IMR-90 (cell line): ENCODE measurements around the gene ENAH.

ENCODE experiments used
- CEBPB ChIP-seq: IDR thresholded peaks from 2 replicates; pipeline ENCODE4 v1.6.1; 2012; ENCODE audit warnings: low read depth, low read length, improper control_type of control experiment
- CTCF ChIP-seq: conservative IDR thresholded peaks from 2 replicates; pipeline ENCODE4 v1.5.1; 2012; ENCODE audit warnings: mild to moderate bottlenecking, low read depth, low read length, improper control_type of control experiment

DNA sequence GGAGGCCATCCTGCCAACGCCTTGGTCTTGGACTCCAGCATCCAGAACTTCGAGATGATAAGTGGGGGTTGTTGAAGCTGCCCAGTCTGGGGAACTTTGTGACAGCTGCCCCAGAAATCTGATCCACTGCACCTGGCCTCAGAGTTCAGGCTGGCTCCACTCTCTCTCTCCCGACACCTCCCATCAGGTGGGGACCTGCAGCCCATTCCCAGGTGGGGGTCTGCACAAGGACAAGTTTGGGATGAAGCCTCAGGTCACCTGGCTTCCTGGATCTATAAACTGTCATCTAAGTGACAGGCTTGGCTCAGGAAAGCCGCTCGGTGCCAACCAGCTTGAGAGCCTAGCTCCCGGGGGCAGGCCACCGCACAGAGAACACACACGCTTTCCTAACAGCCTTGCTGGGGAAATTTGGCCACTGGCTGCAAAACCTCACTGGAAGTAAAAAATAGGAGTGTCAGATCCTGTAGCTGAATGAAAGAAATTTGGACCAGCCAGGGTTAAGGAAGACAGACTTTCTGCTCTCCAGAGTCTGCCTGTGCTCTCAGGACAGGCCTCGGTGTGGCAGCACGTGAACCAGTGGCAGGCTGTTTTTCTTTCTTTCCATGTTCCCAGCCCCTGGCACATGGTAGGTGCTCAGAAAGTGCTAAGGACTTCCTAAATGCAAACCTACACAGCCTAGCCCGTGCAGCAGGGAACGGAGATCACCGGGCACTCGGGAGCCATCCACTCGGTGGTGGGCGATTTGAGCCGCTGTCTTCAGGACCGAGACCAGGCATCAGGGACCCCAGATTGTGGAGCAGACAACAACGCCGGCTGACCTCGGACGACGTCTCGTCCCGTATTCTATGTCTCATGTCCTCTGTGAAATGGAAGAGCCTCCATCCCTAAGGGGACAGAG, 182.5 kb downstream of the ENAH start:
- TF ChIP-seq CTCF (no peak), CEBPB (no peak)
